ENCODE measurements around the gene LRRC71.

DNA sequence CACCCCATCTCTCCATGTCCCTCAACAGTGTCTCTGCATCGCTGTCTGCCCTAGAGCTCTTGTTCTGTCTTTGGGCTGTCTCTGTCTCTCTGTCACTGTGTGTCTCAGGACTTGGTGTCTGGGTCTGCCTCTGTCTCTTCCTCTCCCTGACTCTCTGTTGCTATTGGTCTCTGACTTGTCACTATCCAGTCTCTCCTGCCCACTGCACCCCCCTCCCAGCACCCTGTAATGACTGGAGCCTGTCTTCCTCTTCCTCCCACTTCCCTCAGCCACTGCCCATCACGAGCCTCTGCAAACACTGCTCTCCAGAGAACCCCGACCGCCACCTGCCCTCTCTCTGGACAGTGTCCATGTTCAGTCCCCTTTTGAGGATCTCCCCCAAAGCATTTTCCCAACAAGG lies 14.8 kb upstream of the LRRC71 start:
- no peak for TF ChIP-seq POLR2AphosphoS5 (IDR thresholded peaks at IDR 0.05; ENCODE audit: low read depth, low read length)
- TF ChIP-seq POLR2A (IDR thresholded peaks at IDR 0.05; ENCODE audit: low read depth, low read length) = no peak
- no peak for TF ChIP-seq TAF1 (IDR thresholded peaks at IDR 0.05; ENCODE audit: borderline replicate concordance, low read depth, low read length)

Data from GM12892 (cell line).